HG02981 (cell line): Measurements from ENCODE around the gene VASH1.

ENCODE experiments used
- ATAC-seq: cut with Tn5 transposase; IDR thresholded peaks from one replicate; pipeline ENCODE4 v1.9.1; 2021; ENCODE audit warnings: mild to moderate bottlenecking, moderate library complexity; ENCODE audit not compliant: unreplicated experiment

Gene VASH1

DNA sequence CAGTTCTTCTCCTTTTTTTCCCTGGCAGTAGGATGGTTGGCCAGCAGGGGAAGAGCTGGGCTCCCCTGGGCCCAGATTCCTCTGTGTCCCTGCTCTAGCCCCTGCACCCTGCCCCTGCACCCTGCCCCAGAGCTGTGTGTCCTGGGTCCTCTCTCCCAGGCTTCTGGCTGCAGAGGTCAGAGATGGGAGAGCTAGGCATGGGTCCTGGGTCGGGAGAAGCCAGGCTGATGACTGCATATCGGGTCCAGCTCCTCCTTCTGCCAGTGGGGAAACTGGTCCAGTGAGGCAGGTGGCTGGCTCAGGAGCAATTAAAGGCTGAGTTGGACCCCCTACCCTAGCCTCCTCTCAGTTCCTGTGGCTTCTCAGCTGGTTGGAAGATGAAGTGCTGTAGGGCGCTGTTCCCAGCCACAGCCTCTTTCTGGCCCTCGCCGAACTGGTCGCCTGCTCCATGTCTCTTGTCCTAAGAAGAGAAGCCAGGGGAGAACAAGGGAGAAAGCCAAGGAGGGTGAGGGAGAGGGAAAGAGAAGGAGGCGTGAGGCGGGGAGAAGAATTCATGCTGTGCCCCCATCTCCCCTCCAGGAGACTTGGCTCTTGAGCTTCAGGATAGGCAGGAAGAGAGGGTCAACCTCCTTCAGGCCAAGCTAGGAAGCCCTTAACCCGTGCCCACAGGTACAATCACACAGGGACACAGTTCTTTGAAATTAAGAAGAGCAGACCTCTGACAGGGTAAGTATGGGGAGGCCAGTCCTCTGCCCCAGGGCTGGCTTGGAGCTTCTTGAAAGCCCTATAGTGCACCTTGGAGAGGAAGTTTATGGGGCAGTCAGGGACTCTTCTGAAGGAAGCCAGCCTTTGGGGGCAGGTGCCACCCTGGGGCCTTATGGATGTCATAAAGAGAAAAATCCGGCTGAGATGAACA lies 9.5 kb downstream of the VASH1 start:
- ATAC-seq: no peak

- no peak for ATAC-seq
Measured at GRCh38 chr14:76771437-76771980, 10.2 kb downstream of the VASH1 start.

DNA sequence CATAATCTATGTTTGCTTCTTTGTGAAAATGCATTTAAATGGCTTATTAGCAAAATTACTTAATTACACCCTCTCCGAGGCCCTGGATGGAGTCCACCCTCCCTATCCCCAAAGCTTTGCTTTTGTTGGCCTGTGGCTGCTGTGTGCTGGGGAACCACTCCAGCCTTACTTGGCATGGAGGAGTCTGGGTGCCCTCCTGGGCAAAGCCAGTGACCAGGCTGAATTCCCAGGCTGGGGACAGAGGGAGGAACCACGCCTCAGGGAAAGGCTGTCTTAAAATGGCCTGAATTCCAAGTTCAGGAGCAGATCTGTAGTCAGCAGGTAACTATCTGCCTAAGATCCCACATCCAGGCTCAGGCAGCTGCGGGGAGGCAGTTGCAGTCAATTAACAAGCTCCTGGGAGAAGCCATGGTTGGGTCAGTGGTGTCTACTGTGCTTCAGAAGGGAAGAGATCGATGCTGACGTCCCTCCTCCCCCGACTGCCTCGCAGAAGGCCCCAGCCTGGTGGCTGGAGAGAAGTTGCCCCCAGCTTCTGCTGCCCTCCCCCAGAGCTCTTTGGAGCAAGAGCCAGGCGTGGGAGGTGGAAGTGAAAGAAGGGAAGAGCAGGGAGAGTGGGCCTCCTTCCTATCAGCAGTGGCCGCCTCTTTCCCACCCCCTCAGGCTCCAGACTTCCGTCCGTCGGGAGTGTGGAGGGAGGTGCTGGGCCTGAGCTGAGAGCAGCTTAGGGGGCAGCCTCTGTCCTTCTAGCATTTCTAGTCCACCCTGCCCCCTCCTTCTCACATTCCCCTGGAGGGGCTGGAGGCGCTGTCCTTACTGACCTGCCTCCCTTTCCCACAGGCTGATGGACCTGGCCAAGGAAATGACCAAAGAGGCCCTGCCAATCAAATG lies 11.3 kb downstream of the VASH1 start:
- no peak for ATAC-seq

GRCh38 chr14:76773188-76773885 lies 12.1 kb downstream of the VASH1 start:
- ATAC-seq: no peak

GRCh38 chr14:76773956-76774820 lies 12.9 kb downstream of the VASH1 start:
- no peak for ATAC-seq

- ATAC-seq: no peak
Measured at GRCh38 chr14:76774821-76775694, 13.8 kb downstream of the VASH1 start.

GRCh38 chr14:76775695-76776427 lies 14.6 kb downstream of the VASH1 start:
- ATAC-seq: no peak

DNA sequence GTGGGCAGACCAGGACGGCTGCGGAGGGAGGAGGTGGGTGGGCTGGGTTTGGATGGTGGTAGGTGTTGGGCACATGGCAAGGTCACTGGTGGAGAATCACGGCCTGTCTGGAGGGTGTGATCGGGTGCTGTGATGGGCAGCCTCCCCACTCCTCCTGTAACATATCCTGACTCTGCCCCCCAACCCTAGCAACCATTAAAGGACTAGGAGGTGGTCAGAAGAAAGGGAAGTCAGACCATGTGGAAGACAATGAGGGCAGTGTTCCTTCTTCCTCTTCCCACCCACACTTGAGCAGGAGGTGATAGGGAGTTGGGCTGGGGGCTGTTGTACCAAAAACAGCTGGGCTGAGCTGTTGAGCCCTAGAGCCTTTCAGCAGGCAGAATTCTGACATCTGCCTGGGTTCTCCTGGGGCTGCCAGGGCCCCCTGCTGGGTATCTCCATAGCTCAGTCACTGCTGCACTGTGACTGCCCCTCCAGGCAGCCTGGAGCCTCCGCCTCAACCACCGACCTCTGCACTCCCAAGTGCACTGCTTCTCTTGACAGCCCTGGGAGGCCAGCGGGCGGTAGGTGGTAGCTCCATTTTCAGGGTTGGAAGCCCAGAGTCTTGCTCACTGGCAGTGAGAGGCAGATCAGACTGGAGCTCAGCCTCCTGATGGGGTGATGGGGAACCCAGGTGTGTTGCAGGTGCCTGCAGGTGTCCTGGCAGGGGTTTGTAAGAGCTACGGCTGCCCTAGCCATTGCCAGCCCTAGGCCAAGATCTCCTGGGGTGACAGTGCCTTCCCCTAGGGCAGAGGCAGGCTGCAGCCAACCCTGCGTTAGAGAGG lies 15.4 kb downstream of the VASH1 start:
- ATAC-seq: no peak

- no peak for ATAC-seq
Measured at GRCh38 chr14:76777721-76778120, 16.5 kb downstream of the VASH1 start.

DNA sequence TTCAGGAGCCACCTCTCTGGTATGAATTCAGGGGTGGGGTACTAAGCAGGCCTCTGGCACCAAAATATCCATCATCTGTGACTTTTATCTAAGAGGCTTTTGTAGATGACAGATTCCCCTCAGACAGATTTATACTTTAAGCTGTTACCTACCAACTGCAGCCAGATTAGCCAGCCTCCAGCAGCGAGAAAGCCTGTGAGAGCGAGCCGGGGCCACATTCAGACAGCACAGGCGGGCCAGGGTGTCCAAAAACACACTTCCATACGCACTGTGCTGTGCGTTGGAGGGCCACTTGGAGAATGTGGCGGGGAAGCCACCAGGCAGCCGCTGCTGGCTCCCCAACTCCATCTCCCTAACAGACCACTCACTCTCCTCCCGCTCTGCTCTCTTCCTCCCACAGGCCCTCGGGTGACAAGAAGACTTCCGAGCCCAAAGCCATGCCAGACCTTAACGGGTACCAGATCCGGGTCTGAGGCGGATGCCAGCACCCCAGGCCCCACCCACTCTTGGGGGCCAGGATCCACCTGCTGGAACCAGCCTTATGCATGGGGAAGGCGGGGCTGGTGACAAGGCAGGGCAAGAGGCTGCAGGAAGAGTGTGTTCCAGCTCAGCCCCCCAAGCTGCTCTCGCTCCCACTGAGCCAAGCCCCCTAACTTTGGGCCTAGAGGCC lies 17.4 kb downstream of the VASH1 start:
- ATAC-seq: no peak

GRCh38 chr14:76779221-76780057 lies 18.2 kb downstream of the VASH1 start:
- no peak for ATAC-seq

- no peak for ATAC-seq
Measured at GRCh38 chr14:76780058-76780345, 18.7 kb downstream of the VASH1 start.

DNA sequence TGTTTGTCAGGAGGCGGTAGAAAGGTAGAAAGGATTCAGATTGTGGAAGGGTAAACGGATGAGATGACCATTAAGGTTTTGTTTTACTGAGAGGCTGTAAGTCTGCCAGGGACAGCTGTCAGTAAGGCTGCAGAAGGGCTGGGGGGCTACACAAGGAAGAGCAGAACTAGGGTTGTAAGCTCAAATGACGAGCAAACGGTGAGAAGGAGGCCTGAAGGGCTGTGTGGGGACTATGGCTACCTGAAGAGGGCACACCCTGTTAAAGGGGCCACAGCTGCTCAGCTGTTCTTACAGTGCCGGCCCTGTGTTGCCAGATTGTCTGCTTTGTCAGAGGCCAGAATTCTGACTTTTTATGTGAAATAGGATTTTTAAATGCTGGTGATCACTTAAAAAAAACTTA lies 19.1 kb downstream of the VASH1 start:
- ATAC-seq: no peak

- no peak for ATAC-seq
Measured at GRCh38 chr14:76780875-76781647, 19.8 kb downstream of the VASH1 start.

- ATAC-seq: no peak
Measured at GRCh38 chr14:76781648-76782051, 20.4 kb downstream of the VASH1 start.
